Measurements from ENCODE around the gene GTF2A1.
"Not testable (repeated sequence)": the region's sequence is repeated elsewhere in the genome, so short reads cannot be mapped to it uniquely, and the experiment has no call there.

GTF2A1 gene

DNA sequence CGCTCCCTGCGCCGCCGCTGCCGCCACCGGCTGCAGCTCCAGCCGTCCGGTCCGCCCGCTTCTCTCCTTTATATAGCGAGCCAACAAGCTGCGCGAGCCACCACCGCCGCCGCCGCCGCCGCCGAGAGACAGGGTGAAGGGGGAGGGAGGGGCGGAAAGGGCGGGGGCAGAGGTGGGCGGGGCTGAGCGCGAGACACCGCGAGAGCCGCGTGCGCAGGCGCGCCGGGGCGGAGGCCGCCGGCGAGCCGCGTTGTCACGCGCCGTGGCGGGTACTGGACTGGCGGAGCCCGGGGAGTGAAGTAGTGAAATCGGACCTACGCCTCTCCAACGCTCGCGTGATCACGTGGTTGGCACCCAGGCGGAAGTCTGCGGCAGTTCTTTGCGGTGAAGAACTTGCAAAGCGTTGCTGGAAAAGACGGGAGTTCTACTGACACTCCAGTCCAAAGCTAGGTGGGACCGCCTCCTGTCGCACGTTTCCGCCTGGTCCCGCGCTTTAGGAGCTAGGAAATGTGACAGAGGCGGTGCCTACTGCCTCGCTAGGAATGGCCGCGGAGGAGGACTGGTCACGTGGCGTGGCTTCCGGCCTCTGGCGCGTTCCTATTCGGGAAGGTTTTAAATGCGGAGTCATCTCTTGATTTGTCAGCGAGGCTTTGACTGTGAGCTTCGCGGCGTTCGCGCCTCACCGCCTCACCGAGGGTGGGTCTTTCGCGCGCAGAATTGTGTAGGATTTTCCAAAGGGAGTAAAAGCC is at the start of gene GTF2A1:
TSS of gene GTF2A1 (minus strand) at position 130 of the 749 bp plus-strand sequence. CDS start 441 bp downstream, outside the sequence.
- peak; percentile 99 for DNase-seq

DNA sequence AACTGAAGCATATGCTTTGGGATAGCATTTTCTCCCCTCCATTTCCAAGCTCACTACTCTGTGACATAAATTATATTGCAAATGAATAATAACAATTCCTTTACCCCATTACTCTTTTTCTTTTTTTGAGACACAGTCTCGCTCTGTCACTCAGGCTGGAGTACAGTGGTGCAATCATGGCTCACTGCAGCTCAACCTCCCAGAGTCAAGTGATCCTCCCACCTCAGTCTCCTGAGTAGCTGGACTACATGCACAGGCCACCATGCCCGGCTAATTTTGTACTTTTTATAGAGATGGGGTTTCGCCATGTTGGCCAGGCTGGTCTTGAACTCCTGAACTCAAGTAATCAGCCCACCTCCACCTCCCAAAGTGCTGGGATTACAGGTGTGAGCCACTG is 49.2 kb upstream of the GTF2A1 start:
- no peak for DNase-seq

DNA sequence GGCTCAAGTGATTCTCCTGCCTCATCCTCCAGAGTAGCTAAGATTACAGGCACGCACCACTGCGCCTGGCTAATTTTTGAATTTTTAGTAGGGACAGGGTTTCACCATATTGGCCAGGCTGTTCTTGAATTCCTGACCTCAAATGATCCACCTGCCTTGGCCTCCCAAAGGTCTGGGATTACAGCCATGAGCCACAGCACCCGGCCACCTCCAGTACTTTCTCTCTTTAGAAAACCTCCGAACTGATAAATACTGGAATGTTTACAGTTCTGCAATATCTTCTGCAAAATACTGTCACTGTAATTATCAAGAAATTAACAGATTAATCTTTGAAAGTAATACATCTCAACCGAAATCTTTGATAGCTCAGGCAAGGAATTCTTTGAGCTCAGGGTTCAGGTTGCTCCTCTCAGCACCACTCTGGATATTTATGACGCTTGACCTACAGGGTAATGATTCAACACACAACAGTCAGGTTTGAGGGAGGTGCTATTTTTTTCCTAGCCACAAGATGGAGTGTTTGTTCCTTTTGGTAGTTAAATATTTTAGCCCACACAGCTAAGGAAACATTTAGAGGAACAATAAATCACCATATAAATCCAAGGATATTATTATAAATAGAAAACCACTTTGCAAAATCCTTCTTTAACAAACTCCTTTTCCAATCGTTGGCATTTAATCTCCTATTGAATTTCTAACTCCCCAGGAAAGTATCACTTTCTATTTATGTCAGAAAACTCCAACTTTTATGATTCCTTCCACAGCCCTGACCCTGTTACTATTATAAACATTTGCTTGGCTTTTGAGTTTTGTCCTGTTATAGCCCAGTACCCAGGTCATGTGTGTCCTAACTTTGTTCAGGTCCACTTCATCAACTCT is 48.6 kb upstream of the GTF2A1 start:
- peak; percentile 70 for DNase-seq

DNA sequence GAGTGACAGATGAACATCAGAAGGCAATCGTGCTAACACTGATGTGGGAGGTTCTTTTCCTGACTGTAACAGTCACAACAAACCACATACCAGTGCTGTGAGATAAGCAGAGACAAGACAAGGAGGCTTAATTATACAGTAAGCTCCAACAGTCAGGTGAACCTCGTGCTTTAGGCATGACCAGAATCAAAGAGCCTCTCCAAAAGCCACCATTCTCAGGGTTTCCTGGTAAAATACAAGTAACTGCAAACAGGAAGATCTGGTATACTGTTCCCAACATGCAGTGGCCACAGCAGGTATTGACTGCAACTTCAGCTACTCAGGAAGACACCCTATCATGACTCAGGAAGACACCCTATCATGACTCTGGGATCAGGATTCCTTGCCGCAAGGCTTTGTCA is 47.3 kb upstream of the GTF2A1 start:
- no peak for DNase-seq

- DNase-seq, result no peak
Observed at GRCh38 chr14:81265636-81266169, 44.9 kb upstream of the GTF2A1 start.

DNA sequence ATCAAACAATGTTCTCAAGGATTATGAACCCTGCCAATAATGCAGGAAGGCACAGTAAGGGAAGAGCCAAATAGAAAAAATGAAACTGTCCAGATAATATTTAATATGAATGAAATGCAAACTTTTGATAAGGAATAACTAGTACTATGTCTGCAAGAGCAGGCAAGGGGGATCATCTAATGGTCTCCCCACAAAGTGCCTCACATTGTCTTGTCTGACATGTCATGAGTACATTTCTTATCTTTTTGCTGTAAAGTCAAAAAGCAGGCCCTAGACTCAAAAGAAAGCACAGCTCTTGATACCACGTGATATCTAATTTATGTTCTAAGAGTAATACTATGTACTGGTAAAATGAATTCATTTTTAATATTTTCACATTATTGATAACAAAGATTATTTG is 43.9 kb upstream of the GTF2A1 start:
- DNase-seq, result no peak

DNA sequence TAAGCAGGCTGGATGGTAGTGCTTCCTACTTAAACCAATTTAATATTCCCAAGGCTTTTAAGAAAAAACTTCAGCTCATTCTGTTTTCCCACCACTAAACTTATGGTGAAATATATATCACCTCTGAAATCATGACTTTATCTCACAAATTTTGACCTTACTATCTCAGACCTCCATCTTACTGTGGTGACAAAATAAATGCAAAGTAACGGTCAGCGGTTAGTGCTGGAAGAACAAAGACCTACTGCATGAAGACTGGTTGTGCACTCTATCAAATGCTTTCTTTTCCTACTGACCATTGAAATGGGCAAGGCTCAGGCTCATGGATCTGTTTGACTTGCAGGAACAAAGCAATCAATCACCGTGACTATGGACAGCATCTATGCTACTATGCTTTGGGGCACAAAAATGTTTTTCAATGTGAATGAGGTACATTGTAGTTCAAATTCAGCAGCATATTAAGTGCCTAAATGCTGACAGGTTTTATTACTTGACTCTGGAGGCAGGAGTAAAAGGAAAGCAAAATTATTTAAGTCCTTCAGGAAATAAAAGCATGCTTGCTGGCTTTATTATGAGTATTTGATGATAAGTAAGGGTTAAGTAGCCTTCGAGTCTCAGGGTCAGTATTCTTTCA is 43.1 kb upstream of the GTF2A1 start:
- DNase-seq, result no peak

- no peak for DNase-seq
Observed at GRCh38 chr14:81261176-81261575, 40.4 kb upstream of the GTF2A1 start.

DNA sequence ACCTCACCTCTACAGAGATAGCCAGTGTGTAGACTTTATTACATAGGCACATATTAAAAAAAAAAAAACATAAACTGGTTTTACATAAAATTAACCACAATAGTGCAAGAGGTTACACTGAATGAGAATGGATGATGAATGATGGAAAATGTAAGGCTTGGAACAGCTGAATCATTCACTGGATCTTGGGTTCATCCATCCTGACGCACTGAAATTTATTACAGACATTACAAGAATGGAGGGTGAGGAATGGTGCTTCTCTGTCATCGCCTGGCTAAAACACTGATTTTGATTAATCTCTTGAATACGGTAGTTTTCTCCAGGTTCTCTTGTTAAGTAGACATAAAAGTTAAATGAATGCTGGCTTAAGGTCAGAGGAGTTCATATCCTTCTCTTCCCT is 40.0 kb upstream of the GTF2A1 start:
- no peak for DNase-seq

GRCh38 chr14:81256289-81256960 is 35.7 kb upstream of the GTF2A1 start:
- no peak for DNase-seq

GRCh38 chr14:81252278-81252677 is 31.5 kb upstream of the GTF2A1 start:
- DNase-seq, result no peak

DNA sequence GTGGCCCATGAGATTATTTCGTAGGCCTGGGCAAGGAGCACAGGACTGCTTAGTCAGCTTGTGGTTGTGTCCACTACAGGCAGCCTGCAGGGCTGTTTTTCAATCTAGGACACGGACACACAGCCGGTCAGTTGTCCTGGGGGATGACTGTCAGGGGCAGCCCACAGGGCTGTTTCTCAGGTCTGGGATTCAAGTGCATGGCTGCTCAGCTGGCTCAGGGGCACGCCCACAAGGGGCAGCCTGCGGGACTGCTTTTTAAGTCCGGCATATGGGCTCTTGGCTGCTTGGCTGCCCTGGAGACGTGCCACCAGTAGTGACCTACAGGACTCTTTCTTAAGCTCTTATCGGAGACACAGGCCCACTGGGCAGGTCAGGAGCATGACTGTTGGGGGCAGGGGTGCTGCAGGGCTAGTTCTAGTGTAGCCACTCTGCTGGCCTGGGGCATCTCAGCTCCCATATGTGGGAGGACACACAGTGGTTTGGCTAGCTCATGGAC is 26.6 kb upstream of the GTF2A1 start:
- no peak for DNase-seq

GRCh38 chr14:81246461-81247270 is 25.9 kb upstream of the GTF2A1 start:
- peak; percentile 31 for DNase-seq

DNA sequence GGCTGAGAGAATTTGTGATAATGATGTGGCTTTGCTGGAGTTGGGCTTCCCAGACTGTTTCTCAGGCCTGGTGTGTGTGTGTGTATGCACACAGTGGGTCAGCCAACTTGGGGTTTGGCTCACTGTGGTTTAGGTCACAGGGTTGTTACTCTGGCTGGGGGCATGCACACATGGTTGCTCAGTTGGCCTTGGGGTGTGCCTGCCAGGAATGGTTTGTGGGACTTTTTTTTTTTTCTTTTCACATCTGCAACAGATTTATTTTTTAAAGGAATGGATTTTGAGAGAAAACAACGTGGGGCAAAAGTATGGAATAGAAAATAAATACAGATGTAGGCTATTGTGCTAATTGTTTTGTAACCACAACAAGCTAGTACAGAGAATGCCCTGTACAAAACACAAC is 25.0 kb upstream of the GTF2A1 start:
- no peak for DNase-seq

GRCh38 chr14:81244431-81244830 is 23.7 kb upstream of the GTF2A1 start:
- DNase-seq, result not testable (repeated sequence)

- no peak for DNase-seq
Observed at GRCh38 chr14:81243499-81243898, 22.7 kb upstream of the GTF2A1 start.

- not testable (repeated sequence) for DNase-seq
Observed at GRCh38 chr14:81236849-81237248, 16.1 kb upstream of the GTF2A1 start.

DNA sequence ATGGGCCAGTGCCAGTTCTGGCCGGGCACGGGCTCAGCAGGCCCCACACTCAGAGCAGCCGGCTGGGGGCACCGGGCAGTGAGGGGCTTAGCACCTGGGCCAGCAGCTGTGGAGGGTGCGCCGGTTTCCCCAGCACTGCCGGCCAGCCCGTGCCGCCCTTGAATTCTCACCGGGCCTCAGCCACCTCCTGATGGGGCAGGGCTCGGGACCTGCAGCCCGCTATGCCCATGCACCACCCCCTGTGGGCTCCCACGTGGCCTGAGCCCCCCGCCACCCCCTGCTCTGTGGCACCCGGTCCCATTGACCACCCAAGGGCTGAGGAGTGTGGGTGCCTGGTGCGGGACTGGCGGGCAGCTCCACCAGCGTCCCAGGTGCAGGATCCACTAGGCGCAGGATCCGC is 15.4 kb upstream of the GTF2A1 start:
- DNase-seq, result no peak

DNA sequence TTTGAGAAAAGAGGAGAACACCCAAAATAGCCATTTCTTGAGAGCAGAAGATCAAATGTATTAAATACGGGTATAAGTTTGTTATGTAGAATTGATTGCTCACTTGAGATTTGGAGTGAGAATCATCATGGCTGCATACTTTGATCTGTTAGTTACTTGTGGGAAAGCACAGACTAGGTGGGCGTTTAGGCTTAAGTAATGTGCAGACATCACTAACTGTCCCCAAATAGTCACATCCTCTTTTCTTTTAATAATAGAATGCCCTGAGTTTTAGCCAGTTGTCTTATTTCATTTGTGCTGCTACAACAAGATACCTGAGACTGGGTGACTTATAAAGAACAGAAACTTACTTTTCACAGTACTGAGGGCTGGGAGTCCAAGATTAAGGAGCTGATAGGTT is 14.3 kb upstream of the GTF2A1 start:
- no peak for DNase-seq

DNA sequence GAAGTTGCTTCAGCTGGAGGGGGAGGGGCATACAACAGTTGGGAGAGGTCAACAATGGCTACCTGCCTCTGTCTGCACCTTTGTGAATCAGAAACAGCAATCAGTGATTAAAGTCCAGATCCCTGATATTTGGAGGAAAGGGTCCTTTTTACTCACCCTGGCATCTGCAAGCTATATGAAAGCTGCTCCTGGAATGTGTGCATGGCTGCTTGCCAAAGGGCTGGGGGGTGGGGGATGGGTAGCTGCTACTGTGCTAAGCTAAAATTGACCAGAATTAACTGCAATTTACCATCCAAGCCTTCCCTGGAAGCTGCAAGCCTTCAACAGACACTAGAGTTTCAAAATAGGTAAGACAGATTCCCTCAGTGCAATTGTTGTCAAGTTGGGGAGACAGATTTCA is 13.5 kb upstream of the GTF2A1 start:
- no peak for DNase-seq

GRCh38 chr14:81233615-81234014 is 12.9 kb upstream of the GTF2A1 start:
- no peak for DNase-seq

DNA sequence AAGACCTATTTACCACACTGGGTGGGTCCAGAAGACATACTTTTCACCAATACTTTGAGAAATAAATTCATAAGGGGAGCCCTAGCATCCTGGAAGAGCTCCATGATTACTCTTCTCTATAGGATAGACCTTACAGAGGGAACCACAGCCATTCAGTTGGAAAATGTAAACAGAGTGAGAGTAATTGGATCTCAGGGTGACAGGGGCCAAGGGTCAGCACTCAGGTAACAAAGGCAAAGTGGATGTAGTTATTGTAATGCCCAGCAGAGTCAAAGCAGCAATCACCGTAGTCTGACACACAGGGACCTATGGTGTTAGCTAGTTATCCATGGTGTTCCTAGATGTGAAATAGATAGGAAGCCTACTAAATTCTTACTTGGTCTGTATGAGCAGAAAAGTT is 10.8 kb upstream of the GTF2A1 start:
- DNase-seq, result no peak
